PC-9 (cell line): ENCODE data around the gene BIRC2.

Source experiments
- EZH2 ChIP-seq: fragments of 200-600 bp; sonication (generic); IDR thresholded peaks from 2 replicates; pipeline ENCODE4 v1.8.0; 2017; ENCODE audit warnings: antibody characterized with exemption, low read depth
- TF ChIP-seq, protein P1 (sequence below): fragments of 200-600 bp; sonication (generic); conservative IDR thresholded peaks from 2 replicates; pipeline ENCODE4 v1.6.1; 2017; ENCODE audit warnings: mixed run types, antibody characterized with exemption, mild to moderate bottlenecking, moderate library complexity

DNA sequence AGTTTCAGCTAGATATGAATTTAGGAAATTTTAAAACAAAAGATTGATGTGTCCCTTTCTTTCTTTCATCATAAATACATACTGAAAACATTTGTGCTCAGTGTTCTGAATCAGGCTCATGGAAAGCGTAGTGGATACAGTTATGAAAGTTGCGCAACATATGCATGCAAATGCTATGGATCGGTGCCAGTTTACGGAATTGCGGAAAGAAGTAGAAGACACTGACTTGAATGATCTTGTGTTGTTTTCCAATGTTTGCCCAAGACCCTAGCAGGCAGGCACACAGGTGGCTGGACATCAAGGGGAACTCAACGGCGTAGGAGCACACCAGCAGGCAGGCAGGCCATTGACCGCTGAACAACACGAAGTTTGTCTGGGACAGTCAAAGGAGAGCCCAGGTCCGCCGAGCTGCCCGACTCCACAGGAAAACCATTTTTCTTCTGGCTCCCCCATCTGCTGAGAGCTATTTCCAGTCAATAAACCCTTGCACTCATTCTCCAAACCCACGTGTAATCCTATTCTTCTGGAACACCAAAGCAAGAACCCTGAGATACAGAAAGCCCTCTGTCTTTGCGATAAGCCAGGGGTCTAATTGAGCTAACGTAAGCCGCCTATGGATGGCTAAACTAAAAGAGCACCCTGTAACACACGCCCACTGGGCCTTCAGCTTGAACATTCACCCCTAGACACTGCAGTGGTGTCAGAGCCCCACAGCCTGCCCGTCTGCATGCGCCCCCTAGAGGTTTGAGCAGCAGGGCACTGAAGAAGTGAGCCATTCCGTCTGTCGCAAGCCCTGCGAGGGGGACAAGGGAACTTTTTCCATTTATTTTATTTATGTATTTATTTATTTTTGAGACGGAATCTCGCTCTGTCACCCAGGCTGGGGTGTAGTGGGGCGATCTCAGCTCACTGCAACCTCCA lies 37.1 kb upstream of the BIRC2 start:
- TF ChIP-seq, protein P1, sequence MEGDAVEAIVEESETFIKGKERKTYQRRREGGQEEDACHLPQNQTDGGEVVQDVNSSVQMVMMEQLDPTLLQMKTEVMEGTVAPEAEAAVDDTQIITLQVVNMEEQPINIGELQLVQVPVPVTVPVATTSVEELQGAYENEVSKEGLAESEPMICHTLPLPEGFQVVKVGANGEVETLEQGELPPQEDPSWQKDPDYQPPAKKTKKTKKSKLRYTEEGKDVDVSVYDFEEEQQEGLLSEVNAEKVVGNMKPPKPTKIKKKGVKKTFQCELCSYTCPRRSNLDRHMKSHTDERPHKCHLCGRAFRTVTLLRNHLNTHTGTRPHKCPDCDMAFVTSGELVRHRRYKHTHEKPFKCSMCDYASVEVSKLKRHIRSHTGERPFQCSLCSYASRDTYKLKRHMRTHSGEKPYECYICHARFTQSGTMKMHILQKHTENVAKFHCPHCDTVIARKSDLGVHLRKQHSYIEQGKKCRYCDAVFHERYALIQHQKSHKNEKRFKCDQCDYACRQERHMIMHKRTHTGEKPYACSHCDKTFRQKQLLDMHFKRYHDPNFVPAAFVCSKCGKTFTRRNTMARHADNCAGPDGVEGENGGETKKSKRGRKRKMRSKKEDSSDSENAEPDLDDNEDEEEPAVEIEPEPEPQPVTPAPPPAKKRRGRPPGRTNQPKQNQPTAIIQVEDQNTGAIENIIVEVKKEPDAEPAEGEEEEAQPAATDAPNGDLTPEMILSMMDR, result 0 out of 2 replicates have a peak, but pooled peaks have one; percentile 21
- no peak for TF ChIP-seq EZH2
